ENCODE data around the gene METTL25B. TPM values are rescaled to one million over a fixed set of nuclear protein-coding genes. Genes with fewer than 3 reads are reported as not detected.

METTL25B gene
- total and polyA plus RNA-seq, 2 of the 4 experiments (the other 2 are of a cell fraction) = 2.3 to 10.1 TPM

DNA sequence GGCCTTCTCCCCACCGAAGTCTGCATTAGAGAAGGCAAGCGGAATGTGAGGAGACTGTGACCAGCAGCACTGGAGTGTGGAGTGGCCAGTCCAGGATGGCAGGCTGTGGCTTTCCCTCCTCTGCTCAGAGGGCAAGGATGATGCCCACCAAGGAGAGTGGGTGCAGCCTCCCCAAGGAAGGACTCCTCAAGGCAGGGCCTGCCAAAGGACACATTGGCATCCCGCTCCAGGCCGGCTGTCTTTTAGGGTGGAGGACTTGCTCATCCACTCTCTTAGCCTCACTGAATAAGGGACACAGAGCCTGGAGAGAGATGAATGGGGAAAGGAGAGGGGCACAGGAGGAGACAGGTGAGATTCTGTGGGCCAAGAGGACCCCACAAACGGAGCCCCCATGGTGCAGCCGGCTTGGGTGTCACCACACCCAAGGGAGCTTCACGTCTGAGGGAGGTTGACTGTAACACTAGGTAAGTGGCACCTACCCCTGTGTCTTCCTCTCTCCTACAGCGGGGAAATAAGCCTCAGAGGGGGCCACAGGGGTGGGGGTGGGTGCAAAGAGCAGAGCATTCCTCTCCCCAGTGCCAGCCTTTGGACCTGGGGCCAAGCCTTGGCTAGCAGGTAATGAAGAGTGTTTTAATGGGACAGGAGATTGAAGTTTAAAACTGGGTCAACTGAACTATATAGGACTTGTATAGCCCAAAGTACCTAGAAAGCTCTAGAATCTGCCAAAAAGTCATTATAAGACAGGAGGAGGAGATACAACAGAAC, 46.9 kb upstream of the METTL25B start:
- CTCF ChIA-PET = interaction anchor here (1.4 kb wide), 2 partner anchors 7 to 21 kb away, joined by 3 to 6 read pairs; no protein-coding TSS in a partner anchor
- Histone ChIP-seq H2AK9ac (replicated peaks; ENCODE audit: low read depth, low read length, poor library complexity) (no peak overlapping the region), H3K27me3 (ENCODE audit: control insufficient read depth, insufficient read depth, low read length) (peaks cover 27% of the 10 kb centered on the region), H4K91ac (ENCODE audit: insufficient read depth, low read depth, low read length) (no peak overlapping the region), H4K8ac (ENCODE audit: low read depth in 2 of 2, low read length in 2 of 2) (no peak overlapping the region), H4K20me1 (ENCODE audit: insufficient read depth, low read length) (no peaks in the 10 kb centered on the region; the same call in 1 of the 2 replicates), H2BK20ac (ENCODE audit: low read depth, low read length) (no peak overlapping the region), H2BK15ac (ENCODE audit: low read depth, low read length) (no peak overlapping the region), H3K4me2 (ENCODE audit: low read depth, low read length) (no peak overlapping the region), H3K4ac (ENCODE audit: low read depth, low read length) (no peak overlapping the region), H4K5ac (ENCODE audit: low read depth, low read length) (no peak overlapping the region), H3K9ac (ENCODE audit: low read depth, low read length) (no peak overlapping the region), H2AK5ac (ENCODE audit: low read depth, low read length) (no peak overlapping the region), H2AFZ (replicated peaks; ENCODE audit: low read length, poor library complexity) (no peak overlapping the region), H3K18ac (ENCODE audit: low read depth, low read length) (no peak overlapping the region), H3K9me3 (ENCODE audit: control insufficient read depth, insufficient read depth, low read length) (no peaks in the 10 kb centered on the region), H3K79me1 (ENCODE audit: low read depth in 1 of 2, low read length in 2 of 2) (peaks cover 0 to 8% of the 10 kb centered on the region in 2 experiments; a peak in 2 of 4 replicates), H2BK120ac (ENCODE audit: low read depth, low read length) (no peak overlapping the region), H3K9me1 (ENCODE audit: insufficient read depth, low read length) (no peaks in the 10 kb centered on the region), H3K23ac (ENCODE audit: low read depth, low read length) (no peak overlapping the region), H3K4me3 (ENCODE audit: insufficient read depth, low read depth, low read length) (no peak overlapping the region), H3K4me1 (ENCODE audit: control insufficient read depth, insufficient read depth, low read length) (peaks cover 7% of the 10 kb centered on the region), H3K36me3 (ENCODE audit: control insufficient read depth, insufficient read depth, low read length) (no peaks in the 10 kb centered on the region), H2BK5ac (ENCODE audit: low read depth, low read length, poor library complexity, severe bottlenecking) (no peak overlapping the region), H3K27ac (ENCODE audit: insufficient read depth, low read length) (no peak overlapping the region), H3K56ac (ENCODE audit: extremely low read depth, insufficient read depth, low read length) (no peak overlapping the region), H3K14ac (replicated peaks; ENCODE audit: low read depth, low read length) (no peak overlapping the region)
- BruUV-seq (replicated peaks) = no TSS peak
- in situ Hi-C loops (cut with MboI; ENCODE audit: low sequenced_read_pairs) = no loop called here
- intact Hi-C loops (cut with micrococcal nuclease) = no loop called here
- POLR2A ChIA-PET (ENCODE audit: unreplicated experiment) = interaction anchor here (0.7 kb wide), 1 partner anchor 17 kb away, joined by 3 read pairs; no protein-coding TSS in a partner anchor
- ATAC-seq (ENCODE audit: low read depth) (no peak), DNase-seq (no peak)
- WGBS, 2 experiments (ENCODE audit: extremely low coverage in 2 of 2, insufficient read length in 1 of 2) = 100% methylated on average over 1 of the region's 8 CpGs; no CpG with 5 or more reads in 1 of the 2 experiments
- dilution Hi-C loops (cut with HindIII; ENCODE audit: low sequenced_read_pairs, unreplicated experiment) = no loop called here
- TF ChIP-seq SMC3 (IDR thresholded peaks at IDR 0.05; ENCODE audit: low read depth, low read length) (no peak), BHLHE40 (IDR thresholded peaks at IDR 0.05; ENCODE audit: low read depth, low read length) (no peak), CEBPB (IDR thresholded peaks at IDR 0.05; ENCODE audit: low read depth, low read length) (no peak), POLR2A (IDR thresholded peaks at IDR 0.05; ENCODE audit: low read depth, low read length) (no peak), MXI1 (IDR thresholded peaks at IDR 0.05; ENCODE audit: borderline replicate concordance, low read depth, low read length) (no peak), MAFK (IDR thresholded peaks at IDR 0.05; ENCODE audit: low read depth, low read length) (no peak), FOS (IDR thresholded peaks at IDR 0.05; ENCODE audit: low read depth, low read length) (no peak), MAZ (IDR thresholded peaks at IDR 0.05; ENCODE audit: borderline replicate concordance, low read depth, low read length) (no peak), RCOR1 (IDR thresholded peaks at IDR 0.05; ENCODE audit: insufficient replicate concordance, low read length) (no peak), RFX5 (IDR thresholded peaks at IDR 0.05; ENCODE audit: low read depth, low read length) (no peak), NFE2L2 (IDR thresholded peaks at IDR 0.05; ENCODE audit: low read depth, low read length) (no peak), CHD1 (IDR thresholded peaks at IDR 0.05; ENCODE audit: low read depth, low read length) (no peak)
- TF ChIP-seq, protein P1, sequence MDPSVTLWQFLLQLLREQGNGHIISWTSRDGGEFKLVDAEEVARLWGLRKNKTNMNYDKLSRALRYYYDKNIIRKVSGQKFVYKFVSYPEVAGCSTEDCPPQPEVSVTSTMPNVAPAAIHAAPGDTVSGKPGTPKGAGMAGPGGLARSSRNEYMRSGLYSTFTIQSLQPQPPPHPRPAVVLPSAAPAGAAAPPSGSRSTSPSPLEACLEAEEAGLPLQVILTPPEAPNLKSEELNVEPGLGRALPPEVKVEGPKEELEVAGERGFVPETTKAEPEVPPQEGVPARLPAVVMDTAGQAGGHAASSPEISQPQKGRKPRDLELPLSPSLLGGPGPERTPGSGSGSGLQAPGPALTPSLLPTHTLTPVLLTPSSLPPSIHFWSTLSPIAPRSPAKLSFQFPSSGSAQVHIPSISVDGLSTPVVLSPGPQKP (IDR thresholded peaks at IDR 0.05; ENCODE audit: borderline replicate concordance, low read depth, low read length) = no peak
- TF ChIP-seq, protein P2, sequence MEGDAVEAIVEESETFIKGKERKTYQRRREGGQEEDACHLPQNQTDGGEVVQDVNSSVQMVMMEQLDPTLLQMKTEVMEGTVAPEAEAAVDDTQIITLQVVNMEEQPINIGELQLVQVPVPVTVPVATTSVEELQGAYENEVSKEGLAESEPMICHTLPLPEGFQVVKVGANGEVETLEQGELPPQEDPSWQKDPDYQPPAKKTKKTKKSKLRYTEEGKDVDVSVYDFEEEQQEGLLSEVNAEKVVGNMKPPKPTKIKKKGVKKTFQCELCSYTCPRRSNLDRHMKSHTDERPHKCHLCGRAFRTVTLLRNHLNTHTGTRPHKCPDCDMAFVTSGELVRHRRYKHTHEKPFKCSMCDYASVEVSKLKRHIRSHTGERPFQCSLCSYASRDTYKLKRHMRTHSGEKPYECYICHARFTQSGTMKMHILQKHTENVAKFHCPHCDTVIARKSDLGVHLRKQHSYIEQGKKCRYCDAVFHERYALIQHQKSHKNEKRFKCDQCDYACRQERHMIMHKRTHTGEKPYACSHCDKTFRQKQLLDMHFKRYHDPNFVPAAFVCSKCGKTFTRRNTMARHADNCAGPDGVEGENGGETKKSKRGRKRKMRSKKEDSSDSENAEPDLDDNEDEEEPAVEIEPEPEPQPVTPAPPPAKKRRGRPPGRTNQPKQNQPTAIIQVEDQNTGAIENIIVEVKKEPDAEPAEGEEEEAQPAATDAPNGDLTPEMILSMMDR (conservative IDR thresholded peaks at IDR 0.05; ENCODE audit: low read depth, low read length) = no peak
- TF ChIP-seq, protein P3, sequence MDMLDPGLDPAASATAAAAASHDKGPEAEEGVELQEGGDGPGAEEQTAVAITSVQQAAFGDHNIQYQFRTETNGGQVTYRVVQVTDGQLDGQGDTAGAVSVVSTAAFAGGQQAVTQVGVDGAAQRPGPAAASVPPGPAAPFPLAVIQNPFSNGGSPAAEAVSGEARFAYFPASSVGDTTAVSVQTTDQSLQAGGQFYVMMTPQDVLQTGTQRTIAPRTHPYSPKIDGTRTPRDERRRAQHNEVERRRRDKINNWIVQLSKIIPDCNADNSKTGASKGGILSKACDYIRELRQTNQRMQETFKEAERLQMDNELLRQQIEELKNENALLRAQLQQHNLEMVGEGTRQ (IDR thresholded peaks at IDR 0.05; ENCODE audit: low read depth, low read length) = no peak

Data from IMR-90 (cell line).